HG03565 (cell line): Measurements from ENCODE around the gene PTAFR.

Experiments
- ATAC-seq: cut with Tn5 transposase; IDR thresholded peaks from one replicate; pipeline ENCODE4 v1.9.1; 2021; ENCODE audit warnings: mild to moderate bottlenecking, moderate library complexity; ENCODE audit not compliant: unreplicated experiment

The PTAFR gene

DNA sequence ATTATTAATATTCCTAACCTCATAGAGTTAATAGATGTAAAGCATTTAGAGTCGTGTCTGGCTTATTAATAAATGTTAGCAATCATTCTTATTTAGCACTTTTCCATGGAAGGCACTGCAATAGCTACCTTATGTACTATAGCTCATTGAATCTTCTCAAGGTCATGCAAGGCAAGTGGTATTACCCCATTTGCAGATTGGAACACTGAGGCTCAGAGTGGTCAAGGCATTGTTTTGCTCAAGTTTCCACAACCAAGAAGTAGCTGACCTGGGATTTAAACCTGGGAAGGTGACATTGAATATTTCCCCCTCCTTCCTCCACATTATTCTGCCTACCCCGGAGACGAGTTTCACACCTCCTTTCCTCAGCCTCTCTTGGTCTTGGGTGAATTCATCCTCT, 50.3 kb downstream of the PTAFR start:
- ATAC-seq: no peak

DNA sequence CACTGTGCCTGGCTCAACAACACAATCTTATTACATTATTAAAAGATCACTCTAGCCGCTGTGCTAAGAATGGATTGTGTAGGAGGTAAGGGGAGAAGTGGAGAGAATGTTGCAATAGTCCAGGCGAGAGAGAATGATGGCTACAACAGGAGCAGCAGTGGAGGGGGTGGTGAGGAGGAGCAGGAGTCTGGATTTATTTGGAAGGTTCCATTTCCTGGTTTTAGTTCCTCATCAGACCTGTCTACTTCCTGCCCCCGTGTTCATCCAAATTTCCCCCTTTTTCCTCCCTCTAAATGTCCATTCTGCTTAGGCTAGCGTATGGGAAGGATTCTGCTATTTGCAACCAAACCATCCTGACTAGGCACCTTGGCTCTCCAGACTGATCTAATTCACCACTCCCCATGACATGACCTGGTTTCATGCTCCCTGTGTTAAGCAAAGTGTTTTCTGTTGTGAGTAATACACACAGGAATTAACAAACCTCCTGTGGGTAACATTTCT, 53.0 kb downstream of the PTAFR start:
- no peak for ATAC-seq

DNA sequence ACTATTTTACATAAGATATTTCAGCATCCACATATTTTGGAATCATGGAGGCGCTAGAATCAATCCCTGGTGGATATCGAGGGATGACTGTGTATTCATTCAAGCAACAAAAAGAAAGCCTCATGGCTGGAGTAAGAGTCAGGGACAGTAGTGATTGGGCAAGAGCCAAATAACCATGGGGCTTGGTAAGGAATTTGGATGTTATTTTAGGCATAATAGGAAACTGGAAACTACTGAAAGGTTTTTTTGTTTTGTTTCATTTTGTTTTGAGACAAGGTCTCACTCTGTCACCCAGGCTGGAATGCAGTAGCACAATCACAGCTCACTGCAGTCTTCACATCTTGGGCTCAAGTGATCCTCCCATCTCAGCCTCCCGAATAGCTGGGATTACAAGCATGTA, 54.3 kb downstream of the PTAFR start:
- no peak for ATAC-seq

GRCh38 chr1:28119556-28119955, 56.9 kb downstream of the PTAFR start:
- ATAC-seq: no peak

DNA sequence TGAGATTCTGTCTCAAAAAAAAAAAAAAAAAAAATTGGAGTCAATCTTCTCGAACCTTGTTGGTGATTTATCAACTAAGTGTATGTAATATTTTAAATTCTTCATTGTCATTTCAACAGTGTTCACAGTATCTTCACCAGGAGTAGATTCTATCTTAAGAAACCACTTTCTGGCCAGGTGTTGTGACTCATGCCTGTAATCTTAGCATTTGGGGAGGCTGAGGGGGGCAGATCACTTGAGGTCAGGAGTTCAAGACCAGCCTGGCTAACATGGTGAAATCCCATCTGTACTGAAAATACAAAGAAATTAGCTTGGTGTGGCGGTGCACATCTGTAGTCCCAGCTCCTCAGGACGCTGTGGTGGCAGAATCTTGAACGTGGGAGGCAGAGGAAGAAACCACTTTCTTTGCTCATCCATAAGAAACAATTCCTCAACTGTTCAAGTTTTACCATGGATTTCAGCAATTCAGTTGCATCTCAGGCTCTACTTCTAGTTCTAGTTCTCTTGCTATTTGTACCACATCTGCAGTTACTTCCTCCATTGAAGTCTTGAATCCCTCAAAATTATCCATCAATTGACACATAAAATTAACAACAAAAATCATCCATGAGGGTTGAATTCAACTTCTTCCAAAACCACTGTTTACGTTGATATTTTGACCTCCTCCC, 57.7 kb downstream of the PTAFR start:
- ATAC-seq: no peak

DNA sequence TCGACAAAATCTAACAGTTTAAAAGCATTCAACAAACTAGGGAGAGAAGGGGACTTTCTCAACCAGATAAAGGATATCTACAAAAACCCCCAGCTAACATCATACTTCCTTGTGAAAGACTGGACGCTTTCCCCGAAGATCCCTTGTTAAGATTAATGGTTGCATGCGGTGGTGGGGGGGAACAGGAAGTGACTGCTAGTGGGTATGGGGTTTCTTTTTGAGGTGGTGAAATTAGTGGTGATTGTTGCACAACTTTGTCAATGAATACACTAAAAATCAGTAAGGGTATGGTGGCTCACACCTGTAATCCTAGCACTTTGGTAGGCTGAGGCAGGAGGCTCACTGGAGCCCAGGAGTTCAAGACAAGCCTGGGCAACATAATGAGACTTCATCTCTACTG, 61.2 kb downstream of the PTAFR start:
- no peak for ATAC-seq

DNA sequence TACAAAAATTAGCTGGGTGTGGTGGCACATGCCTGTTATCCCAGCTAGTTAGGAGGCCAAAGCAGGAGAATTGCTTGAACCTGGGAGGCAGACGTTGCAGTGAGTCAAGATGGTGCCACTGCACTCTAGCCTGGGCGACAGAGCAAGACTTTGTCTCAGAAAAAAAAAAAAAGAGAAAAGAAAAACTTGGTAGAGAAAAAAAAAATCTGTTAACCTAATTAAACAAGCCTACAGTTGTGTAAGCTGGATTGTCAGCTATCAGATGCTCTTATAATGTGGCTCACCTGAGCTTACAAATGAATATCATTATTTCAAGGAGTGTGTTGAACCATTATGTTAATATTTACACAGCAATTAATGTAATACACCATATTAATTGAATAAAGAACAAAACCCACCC, 61.6 kb downstream of the PTAFR start:
- no peak for ATAC-seq

DNA sequence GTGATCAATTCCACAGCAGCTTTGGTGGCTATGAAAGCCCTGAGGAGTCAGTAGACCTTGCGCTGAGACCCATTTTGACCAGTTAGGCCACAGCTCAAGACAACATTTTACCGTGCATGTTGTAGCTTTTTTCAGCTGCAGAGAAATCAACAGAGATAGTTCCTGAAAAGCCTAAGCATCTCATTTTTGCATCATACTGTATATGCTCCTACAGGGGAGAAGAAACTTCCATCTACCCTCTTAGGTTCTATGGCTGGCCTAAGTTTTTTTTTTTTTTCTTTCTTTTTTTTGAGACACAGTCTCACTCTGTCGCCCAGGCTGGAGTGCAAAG, 63.3 kb downstream of the PTAFR start:
- ATAC-seq: no peak

DNA sequence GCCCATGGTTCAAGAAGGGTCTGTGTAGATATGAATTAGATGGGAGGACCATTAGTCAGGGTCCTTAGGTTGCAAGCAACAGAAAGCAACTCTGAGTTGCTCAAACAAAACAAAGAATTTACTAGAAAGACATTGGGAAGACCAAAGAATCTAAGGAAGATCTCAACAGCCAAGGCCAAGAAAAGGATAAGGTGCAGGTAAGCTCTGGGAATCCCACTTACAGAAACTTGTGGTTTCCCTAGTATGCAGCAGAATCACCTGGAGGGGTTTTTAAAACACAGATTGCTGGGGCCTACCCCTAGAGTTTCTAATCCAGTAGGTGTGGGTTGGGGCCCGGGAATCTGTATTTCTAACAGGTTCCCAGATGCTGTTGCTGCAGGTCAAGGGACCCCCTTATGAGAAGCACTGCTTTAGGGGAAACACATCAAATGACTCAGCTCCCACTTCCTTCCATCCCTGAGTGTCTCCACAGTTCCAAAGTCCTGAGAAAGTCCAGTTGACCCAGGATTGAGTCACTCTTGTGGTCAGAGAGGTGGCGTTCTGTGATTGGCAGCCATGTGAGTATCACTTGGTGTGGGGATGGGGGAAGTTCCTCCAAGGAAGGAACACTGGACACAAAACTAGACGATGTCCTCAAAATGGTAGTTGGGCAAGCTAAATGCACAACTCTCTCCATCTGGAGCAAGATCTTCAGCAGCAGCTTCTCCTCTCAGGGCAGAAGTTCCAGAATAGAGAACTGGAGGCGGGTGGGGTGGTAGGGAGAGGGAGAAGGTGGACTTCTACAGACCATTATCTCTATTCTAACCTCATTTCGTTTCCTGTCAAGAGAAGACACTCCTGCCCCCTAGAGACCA, 63.9 kb downstream of the PTAFR start:
- ATAC-seq: no peak

DNA sequence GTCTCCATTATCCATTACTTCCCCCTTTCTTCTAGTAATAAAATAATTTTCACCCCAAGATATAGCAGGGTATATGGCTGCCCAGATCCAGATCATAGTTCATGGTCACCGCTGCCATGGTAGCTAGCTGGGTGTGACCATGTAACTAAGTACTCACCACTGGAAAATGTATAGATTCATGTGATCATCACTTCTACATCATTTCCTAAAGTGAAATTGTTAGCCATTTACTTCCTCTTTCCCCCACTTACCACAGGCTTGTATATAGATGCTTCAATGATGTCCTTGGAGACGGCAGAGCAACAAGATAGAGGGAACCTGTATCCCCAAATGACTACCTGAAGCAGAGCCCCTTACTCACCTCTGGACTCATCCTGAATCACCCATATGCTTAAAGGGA, 65.3 kb downstream of the PTAFR start:
- ATAC-seq: no peak

GRCh38 chr1:28110555-28110954, 65.9 kb downstream of the PTAFR start:
- no peak for ATAC-seq

DNA sequence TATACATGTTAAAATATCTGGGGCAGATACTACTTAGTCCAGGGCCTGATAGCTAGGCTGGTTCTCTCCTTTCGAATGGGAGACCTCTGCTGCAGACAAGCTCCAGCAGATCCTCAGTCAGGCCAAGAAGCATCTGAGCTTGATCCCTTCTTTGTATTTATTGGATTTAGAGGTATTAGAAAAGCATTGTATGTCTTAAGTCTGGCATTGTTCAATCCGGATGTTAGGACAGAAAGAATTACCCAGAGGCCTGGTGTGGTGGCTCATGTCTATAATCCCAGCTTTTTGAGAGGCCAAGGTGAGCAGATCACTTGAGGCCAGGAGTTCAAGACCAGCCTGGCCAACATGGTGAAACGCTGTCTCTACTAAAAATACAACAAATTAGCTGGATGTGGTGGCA, 66.9 kb downstream of the PTAFR start:
- ATAC-seq: no peak

- no peak for ATAC-seq
Measured at GRCh38 chr1:28108001-28108400, 68.5 kb downstream of the PTAFR start.

GRCh38 chr1:28104866-28105467, 71.5 kb downstream of the PTAFR start:
- no peak for ATAC-seq

DNA sequence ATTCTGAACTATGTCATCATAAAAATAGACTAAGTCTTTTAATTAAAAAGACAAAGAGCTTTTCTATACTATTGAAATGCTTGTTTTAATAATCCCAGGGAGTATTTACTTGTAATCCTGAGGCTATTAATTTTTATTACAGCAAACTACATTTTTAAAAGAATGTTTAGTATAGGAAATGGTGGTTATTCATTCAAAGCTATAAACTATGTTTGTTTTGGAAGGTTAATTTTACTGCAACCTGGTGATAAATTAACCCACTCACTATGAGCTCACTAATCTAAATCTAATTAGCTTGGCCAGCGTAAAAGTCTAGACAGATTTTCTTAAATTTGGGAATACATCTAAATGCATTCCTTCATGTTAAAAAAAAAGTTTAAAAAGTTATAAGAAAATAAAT, 74.3 kb downstream of the PTAFR start:
- ATAC-seq: no peak

DNA sequence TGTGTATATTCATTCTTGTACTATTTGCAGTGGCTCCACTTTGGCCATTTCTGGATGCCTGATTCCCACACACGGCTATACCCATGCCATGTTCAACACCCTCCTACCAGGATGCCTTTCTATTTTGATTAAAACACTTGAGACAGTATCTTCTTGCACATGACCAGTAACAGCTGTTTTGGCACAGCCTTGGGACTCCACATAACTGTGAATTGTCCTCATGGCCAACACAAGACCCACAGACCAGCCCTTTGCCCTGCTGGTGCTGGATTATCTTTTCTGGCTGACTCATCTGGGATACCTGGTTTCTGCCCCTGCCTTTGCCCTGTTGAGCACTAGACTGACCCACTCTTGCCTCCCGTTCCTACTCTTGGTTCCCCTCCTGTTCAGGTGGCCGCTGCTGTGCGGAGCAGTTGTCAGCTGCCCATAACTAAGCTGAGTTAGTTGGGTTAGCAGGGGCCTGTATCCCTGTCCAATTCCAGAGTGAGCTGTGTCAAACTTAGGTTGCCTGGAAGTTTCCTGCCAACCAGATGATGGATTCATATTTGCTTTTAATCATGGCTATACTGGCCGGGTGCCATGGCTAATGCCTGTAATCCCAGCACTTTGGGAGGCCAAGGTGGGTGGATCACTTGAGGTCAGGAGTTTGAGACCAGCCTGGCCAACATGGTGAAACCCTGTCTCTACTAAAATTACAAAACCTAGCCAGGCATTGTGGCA, 77.3 kb downstream of the PTAFR start:
- no peak for ATAC-seq
